PC-3 (cell line): Measurements from ENCODE around the gene SH3PXD2A.

Source experiments
- CTCF ChIP-seq: fragments of 300-600 bp; sonication (generic); conservative IDR thresholded peaks from 2 replicates; pipeline ENCODE4 v1.5.1; 2017; ENCODE audit warnings: antibody characterized with exemption, low read depth, mild to moderate bottlenecking, low read length
- EZH2phosphoT487 ChIP-seq: fragments of 300-600 bp; sonication (generic); IDR thresholded peaks from 2 replicates; pipeline ENCODE4 v1.6.1; 2018; ENCODE audit warnings: mild to moderate bottlenecking, antibody characterized with exemption, low read length, borderline replicate concordance

- TF ChIP-seq EZH2phosphoT487, result no peak
- no peak for TF ChIP-seq CTCF
These were observed 12.8 kb upstream of the SH3PXD2A start for GRCh38 chr10:103868200-103868599.
